HG02870 (cell line): Measurements from ENCODE around the gene SLC39A7.

Experiments
- ATAC-seq: cut with Tn5 transposase; IDR thresholded peaks from one replicate; pipeline ENCODE4 v1.9.1; 2021; ENCODE audit warnings: mild to moderate bottlenecking, moderate library complexity; ENCODE audit not compliant: unreplicated experiment

Gene SLC39A7

GRCh38 chr6:33200219-33201146, at the start of gene SLC39A7, which contains the start of gene RXRB:
Gene SLC39A7 (plus strand): TSS chr6:33200867. CDS start chr6:33201246, 379 bp downstream.
Gene RXRB (minus strand): TSS chr6:33200665. CDS start chr6:33200476, 189 bp downstream.
- ATAC-seq: peak; percentile 37

- no peak for ATAC-seq
Observed at GRCh38 chr6:33151050-33151449, 49.6 kb upstream of the SLC39A7 start.

GRCh38 chr6:33154349-33154748, 46.3 kb upstream of the SLC39A7 start:
- ATAC-seq: no peak

- ATAC-seq: no peak
Observed at GRCh38 chr6:33156561-33156960, 44.1 kb upstream of the SLC39A7 start.

- no peak for ATAC-seq
Observed at GRCh38 chr6:33156964-33157363, 43.7 kb upstream of the SLC39A7 start.

GRCh38 chr6:33160096-33160495, 40.6 kb upstream of the SLC39A7 start:
- ATAC-seq: no peak

- no peak for ATAC-seq
Observed at GRCh38 chr6:33160728-33161344, 39.8 kb upstream of the SLC39A7 start.

GRCh38 chr6:33161354-33162331, 39.0 kb upstream of the SLC39A7 start:
- ATAC-seq: peak; percentile 54

- no peak for ATAC-seq
Observed at GRCh38 chr6:33163540-33163939, 37.1 kb upstream of the SLC39A7 start.

- ATAC-seq: no peak
Observed at GRCh38 chr6:33164176-33164575, 36.5 kb upstream of the SLC39A7 start.

GRCh38 chr6:33164665-33165373, 35.8 kb upstream of the SLC39A7 start:
- ATAC-seq: no peak

- no peak for ATAC-seq
Observed at GRCh38 chr6:33165581-33166258, 34.9 kb upstream of the SLC39A7 start.

GRCh38 chr6:33166363-33166762, 34.3 kb upstream of the SLC39A7 start:
- ATAC-seq: no peak

GRCh38 chr6:33166811-33167210, 33.9 kb upstream of the SLC39A7 start:
- no peak for ATAC-seq

GRCh38 chr6:33167374-33168283, 33.0 kb upstream of the SLC39A7 start:
- no peak for ATAC-seq

GRCh38 chr6:33168284-33168601, 32.4 kb upstream of the SLC39A7 start:
- no peak for ATAC-seq

GRCh38 chr6:33168639-33169038, 32.0 kb upstream of the SLC39A7 start:
- ATAC-seq: no peak

GRCh38 chr6:33169291-33170175, 31.1 kb upstream of the SLC39A7 start:
- ATAC-seq: no peak
